Muscle layer of duodenum (tissue), 2 donors: Measurements from ENCODE around the gene IGFBP2.

Experiments
- H3K27ac ChIP-seq: one replicate; pipeline ENCODE4 v1.7.0; 2013; ENCODE audit warnings: mild to moderate bottlenecking, low read length
- H3K27me3 ChIP-seq: one replicate; pipeline ENCODE4 v1.7.0; 2013; ENCODE audit warnings: low read depth, mild to moderate bottlenecking, control low read depth, low read length
- H3K36me3 ChIP-seq, 2 donors: one replicate each; pipeline ENCODE4 v1.7.0; 2013; ENCODE audit warnings: low read length in 2 of 2, control low read depth in 1 of 2, mild to moderate bottlenecking in 1 of 2; ENCODE audit not compliant: insufficient read depth in 2 of 2, control insufficient read depth in 1 of 2
- H3K4me1 ChIP-seq, 2 donors: one replicate each; pipeline ENCODE4 v1.7.0; 2013; ENCODE audit warnings: low read length in 2 of 2, mild to moderate bottlenecking in 2 of 2, control low read depth in 1 of 2, moderate library complexity in 1 of 2; ENCODE audit not compliant: insufficient read depth in 2 of 2, control insufficient read depth in 1 of 2
- H3K4me3 ChIP-seq, 2 donors: one replicate each; pipeline ENCODE4 v1.7.0; 2013; ENCODE audit warnings: low read length in 2 of 2, low read depth in 1 of 2, mild to moderate bottlenecking in 1 of 2
- H3K9me3 ChIP-seq, 2 donors: one replicate each; pipeline ENCODE4 v1.7.0; 2013; ENCODE audit warnings: low read length in 2 of 2, control low read depth in 1 of 2, mild to moderate bottlenecking in 1 of 2; ENCODE audit not compliant: control insufficient read depth in 1 of 2
- donor health status: healthy.

IGFBP2 gene

GRCh38 chr2:216646116-216646515 lies 12.9 kb downstream of the IGFBP2 start:
- Histone ChIP-seq H3K4me1 (peaks cover 20 to 24% of the 10 kb centered on the region in 2 donors), H3K27me3 (no peaks in the 10 kb centered on the region), H3K27ac (no peak overlapping the region), H3K36me3 (no peaks in the 10 kb centered on the region), H3K4me3 (no peak overlapping the region), H3K9me3 (no peaks in the 10 kb centered on the region)

GRCh38 chr2:216648105-216648504 lies 14.9 kb downstream of the IGFBP2 start:
- peaks cover 22 to 28% of the 10 kb centered on the region in 2 donors for H3K4me1 ChIP-seq
- no peaks in the 10 kb centered on the region for H3K36me3 ChIP-seq
- no peaks in the 10 kb centered on the region for H3K27me3 ChIP-seq
- no peaks in the 10 kb centered on the region for H3K9me3 ChIP-seq
- H3K27ac ChIP-seq, result no peak overlapping the region
- H3K4me3 ChIP-seq, result no peak overlapping the region

- H3K27me3 ChIP-seq, result no peaks in the 10 kb centered on the region
- no peak overlapping the region for H3K27ac ChIP-seq
- H3K36me3 ChIP-seq, result no peaks in the 10 kb centered on the region
- no peaks in the 10 kb centered on the region for H3K9me3 ChIP-seq
- H3K4me1 ChIP-seq, result peaks cover 16 to 17% of the 10 kb centered on the region in 2 donors
- no peak overlapping the region for H3K4me3 ChIP-seq
Measured at GRCh38 chr2:216649574-216649973, 16.4 kb downstream of the IGFBP2 start.

DNA sequence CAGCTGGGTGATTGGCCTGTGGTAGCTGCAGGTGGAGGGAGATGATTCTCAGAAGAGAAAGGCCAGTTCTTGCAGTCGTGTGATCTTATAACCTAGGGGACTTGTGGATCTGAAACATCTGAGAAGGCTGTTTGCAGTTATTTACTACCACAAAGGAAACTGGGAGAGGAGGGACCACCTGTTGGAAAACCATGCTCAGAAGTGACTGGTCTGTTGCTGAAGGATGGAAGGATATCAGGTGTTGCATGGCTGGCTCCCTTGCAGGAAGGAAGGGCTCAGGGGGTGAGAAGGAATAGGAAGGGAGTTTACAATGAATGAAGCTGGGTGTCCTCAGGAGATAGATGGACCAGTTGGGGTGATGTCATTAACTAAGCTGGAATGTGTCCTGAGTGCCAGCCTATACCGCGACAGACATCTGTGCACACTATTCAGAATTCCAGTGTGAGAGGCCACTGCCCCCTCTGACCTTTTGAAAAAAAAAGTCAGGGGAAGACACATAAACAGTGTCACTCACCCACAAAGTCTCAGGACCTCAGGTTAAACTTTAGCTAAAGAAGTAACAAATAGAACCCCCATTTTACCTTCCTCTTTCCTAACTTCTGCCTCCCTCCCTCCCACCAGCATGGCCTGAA lies 17.5 kb downstream of the IGFBP2 start:
- H3K36me3 ChIP-seq, result no peaks in the 10 kb centered on the region
- H3K9me3 ChIP-seq, result no peaks in the 10 kb centered on the region
- H3K27me3 ChIP-seq, result no peaks in the 10 kb centered on the region
- no peak overlapping the region for H3K27ac ChIP-seq
- H3K4me3 ChIP-seq, result no peak overlapping the region
- H3K4me1 ChIP-seq, result peaks cover 6 to 14% of the 10 kb centered on the region in 2 donors

- no peak overlapping the region for H3K4me3 ChIP-seq
- peaks cover 4 to 14% of the 10 kb centered on the region in 2 donors for H3K4me1 ChIP-seq
- H3K27me3 ChIP-seq, result no peaks in the 10 kb centered on the region
- H3K27ac ChIP-seq, result no peak overlapping the region
- H3K36me3 ChIP-seq, result no peaks in the 10 kb centered on the region
- H3K9me3 ChIP-seq, result no peaks in the 10 kb centered on the region
Measured at GRCh38 chr2:216651351-216651881, 18.2 kb downstream of the IGFBP2 start.

- H3K9me3 ChIP-seq, result no peaks in the 10 kb centered on the region
- H3K36me3 ChIP-seq, result no peaks in the 10 kb centered on the region
- no peaks in the 10 kb centered on the region for H3K27me3 ChIP-seq
- no peak overlapping the region for H3K4me3 ChIP-seq
- H3K4me1 ChIP-seq, result peaks cover 4 to 14% of the 10 kb centered on the region in 2 donors
- no peak overlapping the region for H3K27ac ChIP-seq
Measured at GRCh38 chr2:216652566-216652965, 19.3 kb downstream of the IGFBP2 start.

DNA sequence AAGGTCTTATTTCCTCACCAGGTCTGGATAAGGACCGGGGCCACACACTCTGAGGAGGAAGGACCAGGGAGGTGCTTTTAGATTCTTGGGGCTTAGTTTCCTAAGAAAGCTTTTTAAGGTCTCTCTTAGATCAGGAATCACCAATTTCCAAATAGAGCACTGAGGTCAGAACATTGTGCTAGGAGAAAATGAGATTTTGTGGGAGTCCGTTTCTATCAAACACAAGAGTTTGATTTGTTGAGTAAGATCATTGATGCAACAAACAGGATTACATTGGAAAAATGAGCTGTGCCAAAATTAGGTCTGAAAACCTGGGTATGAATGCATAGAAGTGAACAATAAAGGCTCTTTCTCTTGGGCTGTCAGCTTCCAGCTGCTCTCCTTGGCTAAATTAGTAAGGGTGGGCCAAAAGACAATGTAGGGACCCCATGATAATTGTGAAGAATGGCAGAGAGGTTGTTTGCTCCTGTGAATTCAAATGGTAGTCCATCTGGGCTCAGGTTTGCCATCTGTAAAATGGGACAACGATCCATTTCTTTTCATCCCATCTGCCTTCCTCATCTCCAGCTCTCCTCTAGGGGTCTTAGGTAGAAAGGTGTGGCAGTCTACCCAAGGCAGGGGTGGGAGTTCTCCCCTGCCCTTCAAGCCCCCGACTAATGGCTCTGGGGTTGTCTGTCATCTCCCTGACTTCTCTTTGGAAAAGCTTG lies 20.0 kb downstream of the IGFBP2 start:
- Histone ChIP-seq H3K4me1 (peaks cover 4 to 9% of the 10 kb centered on the region in 2 donors), H3K36me3 (no peaks in the 10 kb centered on the region), H3K27me3 (no peaks in the 10 kb centered on the region), H3K27ac (no peak overlapping the region), H3K9me3 (no peaks in the 10 kb centered on the region), H3K4me3 (no peak overlapping the region)

GRCh38 chr2:216653931-216654365 lies 20.7 kb downstream of the IGFBP2 start:
- H3K36me3 ChIP-seq, result no peaks in the 10 kb centered on the region
- no peaks in the 10 kb centered on the region for H3K9me3 ChIP-seq
- H3K27me3 ChIP-seq, result no peaks in the 10 kb centered on the region
- H3K27ac ChIP-seq, result no peak overlapping the region
- peaks cover 4 to 9% of the 10 kb centered on the region in 2 donors for H3K4me1 ChIP-seq
- no peak overlapping the region for H3K4me3 ChIP-seq

DNA sequence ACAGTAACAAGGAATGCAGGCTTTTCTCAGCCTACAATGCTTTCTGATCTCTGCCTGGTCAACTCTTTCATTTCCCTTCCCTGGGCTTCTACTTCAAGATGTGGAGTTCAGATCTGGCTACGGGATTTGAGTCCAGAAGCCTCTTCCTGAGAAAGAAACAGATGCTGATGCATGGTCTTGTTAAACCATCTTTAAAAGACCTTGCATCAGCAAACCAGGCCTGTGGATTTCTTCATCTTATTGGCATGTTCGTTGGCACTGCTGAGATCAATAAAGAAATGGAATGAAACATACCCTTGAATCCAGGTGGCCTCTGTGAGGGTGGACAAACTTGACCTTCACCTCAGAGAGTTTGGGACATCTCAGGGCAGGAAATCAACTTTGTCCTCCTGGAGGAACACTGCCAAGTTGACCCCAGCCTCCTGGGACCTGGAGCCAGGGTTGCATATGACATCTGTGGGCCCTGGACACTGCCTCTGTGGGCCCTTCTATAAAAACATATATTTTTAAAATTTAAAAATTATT lies 21.4 kb downstream of the IGFBP2 start:
- no peak overlapping the region for H3K27ac ChIP-seq
- no peaks in the 10 kb centered on the region for H3K36me3 ChIP-seq
- peaks cover 4 to 9% of the 10 kb centered on the region in 2 donors for H3K4me1 ChIP-seq
- no peaks in the 10 kb centered on the region for H3K27me3 ChIP-seq
- H3K4me3 ChIP-seq, result no peak overlapping the region
- H3K9me3 ChIP-seq, result no peaks in the 10 kb centered on the region

GRCh38 chr2:216657086-216657855 lies 24.1 kb downstream of the IGFBP2 start:
- Histone ChIP-seq H3K9me3 (no peaks in the 10 kb centered on the region), H3K27me3 (no peaks in the 10 kb centered on the region), H3K4me1 (no peaks in the 10 kb centered on the region), H3K4me3 (no peak overlapping the region), H3K36me3 (no peaks in the 10 kb centered on the region), H3K27ac (no peak overlapping the region)

- Histone ChIP-seq H3K9me3 (no peaks in the 10 kb centered on the region), H3K4me1 (no peaks in the 10 kb centered on the region), H3K27ac (no peak overlapping the region), H3K36me3 (no peaks in the 10 kb centered on the region), H3K4me3 (no peak overlapping the region), H3K27me3 (no peaks in the 10 kb centered on the region)
Measured at GRCh38 chr2:216657980-216658379, 24.8 kb downstream of the IGFBP2 start.
